ENCODE measurements around the gene CRCP.
"Not testable (repeated sequence)": the region's sequence is repeated elsewhere in the genome, so short reads cannot be mapped to it uniquely, and the experiment has no call there.

The CRCP gene

DNA sequence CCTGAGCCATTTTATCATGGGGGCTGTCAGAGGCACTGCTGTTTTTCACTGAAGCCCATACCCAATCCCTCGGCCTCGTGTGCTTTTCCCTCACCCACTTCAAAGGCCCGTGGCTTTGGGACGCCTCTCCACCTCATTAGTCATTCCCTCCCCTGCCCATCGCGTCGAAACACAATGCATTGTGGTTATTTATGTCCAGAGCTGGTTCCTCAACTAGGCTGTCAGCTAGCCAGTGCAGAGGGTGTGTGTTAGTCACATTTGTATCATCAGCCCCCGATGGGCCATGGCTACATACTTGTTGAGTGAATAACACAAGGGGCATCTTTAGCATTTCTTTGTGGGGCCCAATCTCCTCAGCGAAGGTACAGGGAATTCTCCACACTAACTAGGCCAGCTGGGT is 3.8 kb upstream of the CRCP start:
- no peak for DNase-seq

DNA sequence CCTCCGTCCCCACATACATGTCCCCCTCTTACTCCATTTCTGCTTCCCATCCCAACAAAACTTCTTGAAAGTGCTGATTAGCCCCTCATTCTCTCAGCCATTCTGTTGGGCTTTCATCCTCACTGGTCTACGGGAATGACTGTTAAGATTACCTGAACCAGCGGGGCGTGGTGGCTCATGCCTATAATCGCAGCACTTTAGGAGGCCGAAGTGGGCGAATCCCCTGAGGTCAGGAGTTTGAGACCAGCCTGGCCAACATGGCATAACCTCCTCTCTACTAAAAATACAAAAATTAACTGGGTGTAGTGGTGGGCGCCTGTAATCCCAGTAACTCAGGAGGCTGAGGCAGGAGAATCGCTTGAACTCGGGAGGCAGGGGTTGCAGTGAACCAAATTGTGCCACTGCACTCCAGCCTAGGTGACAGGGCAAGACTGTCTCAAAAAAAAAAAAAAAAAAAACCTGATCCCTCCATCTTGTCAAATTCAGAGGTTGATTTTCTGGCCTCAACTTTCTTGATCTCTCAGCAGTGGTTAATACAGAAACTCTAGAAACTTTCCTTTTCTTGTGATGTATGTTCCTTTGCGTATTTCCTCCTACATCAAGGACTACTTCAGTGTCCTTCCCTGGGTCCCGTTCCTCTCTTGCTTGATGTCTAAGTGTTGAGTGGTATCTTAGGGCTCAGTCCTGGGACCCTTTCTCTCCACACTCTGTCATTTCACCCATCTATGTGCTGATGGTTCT is 2.2 kb downstream of the CRCP start:
- not testable (repeated sequence) for DNase-seq

DNA sequence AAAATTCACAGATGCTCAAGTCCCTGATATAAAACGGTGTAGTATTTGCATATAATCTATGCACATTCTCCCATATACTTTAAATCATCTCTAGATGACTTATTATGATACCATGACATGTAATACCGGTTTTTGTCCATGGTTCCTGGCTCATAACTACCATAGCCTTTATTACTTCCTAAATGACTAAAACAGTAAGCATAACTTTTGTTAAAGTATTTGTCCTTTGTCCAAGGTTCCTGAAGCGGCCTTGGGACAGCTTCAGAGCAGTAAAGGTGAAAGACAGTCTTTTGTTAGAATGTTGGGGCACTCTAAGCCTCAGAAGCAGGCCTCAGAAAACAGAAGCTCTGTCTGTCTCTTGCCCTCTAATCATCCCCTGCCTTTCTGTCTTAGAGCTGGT is 4.0 kb downstream of the CRCP start:
- DNase-seq, result no peak

DNA sequence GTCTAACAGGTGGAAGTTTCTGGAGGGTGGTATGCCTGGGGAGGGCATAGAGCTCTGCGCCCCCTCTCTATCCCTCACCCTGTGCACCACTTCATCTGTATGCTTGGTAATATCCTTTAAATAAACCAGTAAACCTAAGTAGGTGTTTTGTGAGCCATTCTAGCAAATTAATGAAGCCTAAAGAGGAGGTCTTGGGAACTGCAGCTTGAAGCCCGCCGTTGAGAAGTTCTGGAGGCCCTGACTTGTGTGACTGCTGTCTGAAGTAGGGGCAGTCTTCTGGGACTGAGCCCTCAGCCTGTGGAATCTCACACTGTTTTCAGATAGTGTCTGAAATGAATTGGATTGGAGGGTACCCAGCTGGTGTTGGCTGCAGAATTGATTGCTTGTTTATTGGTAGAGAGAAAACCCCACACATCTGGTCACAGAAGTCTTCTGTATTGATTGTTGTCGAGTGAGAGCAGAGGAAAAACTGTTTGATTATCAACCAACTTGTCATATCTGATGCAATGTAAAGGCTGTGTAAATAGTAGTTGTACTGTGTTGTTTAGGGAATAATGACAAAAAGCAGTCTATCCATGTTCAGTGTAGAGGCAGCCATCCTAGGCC is 4.7 kb downstream of the CRCP start:
- DNase-seq, result no peak

DNA sequence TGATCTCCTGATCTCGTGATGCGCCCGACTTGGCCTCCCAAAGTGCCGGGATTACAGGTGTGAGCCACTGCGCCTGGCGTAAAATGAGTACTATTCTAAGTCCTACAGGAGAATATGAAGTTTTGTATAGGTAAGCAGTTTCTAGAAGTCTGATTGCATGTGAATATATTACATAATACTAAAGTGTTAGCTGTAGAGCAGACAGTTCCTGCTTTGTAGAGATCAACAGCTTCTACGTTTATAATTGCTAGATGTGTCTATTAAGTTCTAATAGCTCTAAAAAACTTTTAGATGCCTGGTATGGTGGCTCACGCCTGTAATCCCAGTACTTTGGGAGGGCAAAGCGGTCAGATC is 8.5 kb downstream of the CRCP start:
- no peak for DNase-seq

DNA sequence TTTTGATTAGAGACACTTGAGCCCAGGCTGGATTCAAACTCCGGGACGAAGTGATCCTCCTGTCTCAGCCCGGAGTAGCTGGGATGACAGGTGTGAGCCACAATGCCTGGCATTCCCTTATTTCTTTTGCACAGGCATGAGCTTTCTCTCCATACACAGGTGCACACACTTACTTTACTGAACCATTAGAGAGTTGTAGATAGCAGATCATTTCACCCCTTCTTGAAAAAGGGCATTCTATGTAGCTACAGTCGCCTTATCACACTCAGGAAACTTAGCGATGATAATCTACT is 9.9 kb downstream of the CRCP start:
- DNase-seq, result not testable (repeated sequence)

DNA sequence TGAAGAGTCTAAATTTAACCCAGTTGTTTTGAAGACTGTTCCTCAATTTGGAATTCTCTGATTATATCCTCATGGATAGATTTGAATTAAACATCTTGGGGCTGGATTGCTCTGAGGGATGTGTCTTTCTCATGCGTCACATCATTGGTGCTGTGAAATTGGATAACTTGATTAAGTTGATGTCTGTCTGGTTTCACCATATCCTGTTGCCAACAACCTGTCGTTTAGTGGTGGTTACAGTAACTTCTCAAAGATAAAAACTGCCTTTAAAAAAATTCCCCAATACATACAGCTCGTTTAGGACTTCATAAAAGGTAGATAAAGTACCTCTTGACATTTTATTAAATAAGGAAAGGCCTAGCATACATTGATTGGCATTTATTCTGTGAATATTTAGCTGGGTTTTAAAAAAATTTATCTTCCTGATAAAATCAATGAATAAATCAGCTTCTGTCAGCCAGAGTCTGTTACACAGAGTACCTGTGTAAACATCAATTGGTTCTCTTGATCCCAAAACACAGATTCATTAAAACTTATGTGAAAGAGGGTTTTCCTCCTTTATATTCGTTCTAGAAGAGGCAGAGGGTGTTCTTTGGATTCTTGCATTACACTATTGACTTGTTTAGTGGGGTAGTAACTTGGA is 10.5 kb downstream of the CRCP start:
- DNase-seq, result no peak

DNA sequence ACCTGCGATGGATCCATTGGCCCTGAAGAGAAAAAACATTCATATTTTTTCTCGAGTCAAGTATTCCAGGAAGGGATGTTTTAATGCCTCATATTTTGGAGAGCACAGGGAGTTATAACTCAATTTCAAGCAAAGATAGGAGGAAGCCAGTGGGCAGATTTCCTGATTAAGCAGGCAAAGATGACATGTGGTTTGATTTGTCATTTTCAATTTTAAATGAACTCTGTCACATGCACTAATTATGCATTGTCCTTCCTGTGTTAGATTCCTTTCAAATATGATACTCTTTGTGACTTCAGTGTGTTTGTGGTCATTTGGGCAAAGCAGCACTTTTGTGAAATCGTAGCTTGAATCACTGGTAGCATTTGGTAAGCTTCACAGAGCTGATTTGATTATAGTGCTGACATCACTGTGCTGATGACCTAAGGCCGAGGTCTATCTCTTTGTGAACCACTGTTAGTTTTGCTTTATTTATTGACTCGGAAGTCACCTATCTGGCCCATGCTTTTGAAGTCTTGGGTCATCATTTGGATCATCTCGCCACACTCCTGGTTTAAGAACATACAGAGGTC is 11.2 kb downstream of the CRCP start:
- not testable (repeated sequence) for DNase-seq

DNA sequence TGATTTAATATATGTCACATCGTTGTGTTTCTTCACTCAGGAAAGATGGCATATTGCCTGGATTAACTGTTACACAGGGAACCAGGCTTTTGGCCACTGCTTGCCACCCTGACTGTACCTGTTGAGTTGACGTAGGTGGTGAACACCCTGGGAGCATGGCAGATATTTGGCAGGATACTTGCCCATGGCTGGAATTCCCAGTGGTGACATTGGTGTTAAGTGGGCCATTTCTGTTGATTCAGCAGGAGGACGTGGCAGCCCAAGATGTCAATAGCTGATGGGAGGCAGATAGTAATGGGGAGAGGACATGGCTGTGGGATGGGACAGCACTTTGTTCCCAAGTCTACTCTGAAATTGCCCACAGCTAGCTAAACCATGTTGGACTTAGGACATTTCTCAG is 12.5 kb downstream of the CRCP start:
- DNase-seq, result not testable (repeated sequence)

DNA sequence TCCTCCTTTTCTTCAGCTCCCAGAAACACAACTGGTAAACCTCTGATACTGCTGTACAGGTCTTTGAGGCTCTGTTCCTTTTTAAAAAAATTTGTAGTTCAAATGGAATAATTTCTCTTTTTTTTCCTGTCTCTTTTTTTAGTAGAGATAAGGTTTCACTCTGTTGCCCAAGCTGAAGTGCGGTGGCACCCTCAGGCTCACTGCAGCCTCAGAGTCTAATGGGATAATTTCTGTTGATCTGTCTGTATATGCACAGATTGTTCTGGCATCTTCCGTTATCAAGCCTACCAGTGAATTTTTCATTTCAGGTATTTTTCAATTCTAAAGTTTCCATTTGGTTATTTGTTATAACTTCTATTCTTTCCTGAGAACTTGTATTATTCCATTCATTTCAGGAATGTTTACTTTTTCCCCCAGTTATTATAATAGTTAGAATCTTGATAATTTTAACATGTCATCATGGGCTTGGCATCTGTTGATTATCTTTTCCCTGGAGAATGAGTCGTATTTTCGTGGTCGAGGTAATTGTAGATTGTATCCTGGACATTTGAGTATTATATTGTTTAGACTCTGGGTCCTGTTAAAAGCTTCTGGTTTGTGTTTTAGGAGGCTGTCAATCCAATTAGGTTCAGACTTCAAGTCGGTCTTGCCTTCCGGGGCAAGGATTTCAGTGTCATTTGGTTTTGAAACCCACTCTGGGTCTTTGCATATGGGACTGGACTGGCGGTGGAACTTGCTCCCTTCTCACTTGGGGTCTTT is 24.5 kb downstream of the CRCP start:
- no peak for DNase-seq

DNA sequence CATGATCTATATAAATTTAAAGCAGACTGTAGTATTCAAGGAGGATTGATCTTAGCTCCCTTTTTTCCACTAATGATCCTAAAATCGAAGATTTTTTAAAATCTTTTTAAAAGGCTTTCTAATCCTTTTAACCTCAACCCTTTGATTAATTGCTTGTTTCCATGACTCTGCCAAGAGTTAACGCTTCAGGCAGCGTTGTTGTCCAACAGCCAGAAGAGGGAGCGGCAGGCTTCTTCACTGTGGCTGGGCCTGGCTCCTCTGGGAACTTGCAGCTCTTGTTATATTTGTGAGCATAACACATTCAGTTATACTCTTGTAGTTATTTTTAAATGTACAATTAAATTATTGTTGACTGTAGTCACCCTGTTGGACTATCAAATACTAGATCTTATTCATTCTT is 26.3 kb downstream of the CRCP start:
- no peak for DNase-seq

DNA sequence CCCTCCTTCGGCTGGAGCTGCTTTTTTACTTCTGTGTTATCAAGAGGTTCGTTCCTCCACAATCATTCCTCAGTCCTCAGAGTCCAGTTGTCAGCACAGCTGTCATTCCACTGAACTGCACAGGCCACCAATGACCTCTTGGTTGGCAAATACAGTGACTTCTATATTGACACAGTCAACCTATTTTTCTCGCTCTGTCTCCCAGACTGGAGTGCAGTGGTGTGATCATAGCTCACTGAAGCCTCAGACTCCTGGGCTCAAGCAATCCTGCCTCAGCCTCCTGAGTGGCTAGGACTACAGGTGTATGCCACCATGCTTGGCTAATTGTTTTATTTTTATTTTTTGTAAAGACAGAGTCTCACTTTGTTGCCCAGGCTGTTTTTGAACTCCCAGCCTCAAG is 27.7 kb downstream of the CRCP start:
- DNase-seq, result no peak

DNA sequence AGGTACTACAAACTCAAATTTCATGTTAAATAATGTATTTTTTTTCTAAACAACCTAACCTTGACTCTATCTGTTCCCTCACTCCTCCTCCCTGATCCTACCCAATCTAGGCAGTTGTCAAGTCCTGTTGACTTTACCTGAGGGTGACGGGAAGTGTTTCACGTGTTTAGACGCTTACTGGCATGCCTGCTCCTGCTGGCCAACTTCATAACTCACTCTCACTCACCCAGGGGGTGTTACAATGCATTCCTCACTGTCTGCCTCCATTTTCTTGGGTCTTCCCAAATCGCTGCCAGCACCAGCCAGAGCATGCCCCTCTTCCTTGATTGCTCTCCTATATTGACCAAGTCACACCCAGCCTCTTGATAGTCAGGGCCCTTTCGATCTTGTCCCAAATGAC is 28.3 kb downstream of the CRCP start:
- DNase-seq, result no peak

DNA sequence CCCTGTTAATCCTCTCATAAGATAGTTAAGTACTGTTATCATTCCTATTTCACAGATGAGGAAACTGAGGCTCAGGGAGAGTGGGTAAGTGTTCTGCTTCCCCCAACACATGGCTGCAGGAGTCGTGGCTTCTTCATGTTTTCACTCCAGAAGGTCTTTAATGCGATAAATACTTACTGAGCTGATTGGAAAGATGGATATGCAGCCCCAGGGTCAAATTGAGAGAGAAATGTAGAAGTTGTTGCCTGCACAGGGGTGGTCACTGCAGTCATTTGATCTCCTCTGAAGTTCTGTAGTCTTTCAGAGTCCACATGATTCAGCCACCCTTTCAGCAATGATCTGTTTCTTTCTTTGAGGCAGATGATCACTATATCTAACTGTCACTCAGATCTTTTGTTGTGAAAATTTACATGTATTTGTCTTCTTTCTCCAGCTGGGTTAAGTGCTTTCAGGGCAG is 29.3 kb downstream of the CRCP start:
- no peak for DNase-seq

DNA sequence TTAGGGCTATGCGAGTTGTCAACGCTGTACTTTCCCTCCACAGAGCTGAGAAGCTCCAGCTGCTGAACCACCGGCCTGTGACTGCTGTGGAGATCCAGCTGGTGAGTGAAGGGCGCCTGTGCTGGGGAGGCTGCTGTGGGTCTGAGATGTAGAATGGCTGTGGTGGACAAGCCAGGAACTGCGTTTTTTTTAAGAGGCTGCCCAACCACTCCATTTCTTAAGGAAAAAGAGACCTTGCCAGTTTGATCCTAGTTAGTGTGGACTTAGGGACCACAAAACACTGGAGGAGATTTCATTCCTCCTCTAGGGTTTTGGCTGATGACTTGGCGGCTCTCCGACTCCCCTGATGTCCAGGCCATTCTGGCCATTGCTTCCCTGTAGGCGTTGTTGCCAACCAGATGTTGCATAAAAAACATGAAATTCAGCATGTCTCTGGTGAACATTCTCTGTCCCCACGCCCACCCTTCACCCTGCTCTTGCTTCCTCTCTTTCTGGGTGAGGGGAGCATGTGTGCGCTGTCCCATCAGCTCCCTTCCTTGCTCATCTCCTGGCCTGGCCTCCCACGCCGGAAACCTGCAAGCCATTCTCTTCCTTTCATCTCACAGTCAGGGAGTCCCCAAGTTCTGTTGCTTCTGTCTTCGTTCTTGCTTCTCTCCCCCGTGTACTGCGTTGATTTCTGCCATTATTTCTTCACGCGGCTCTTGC is 30.9 kb downstream of the CRCP start:
- DNase-seq, result no peak

DNA sequence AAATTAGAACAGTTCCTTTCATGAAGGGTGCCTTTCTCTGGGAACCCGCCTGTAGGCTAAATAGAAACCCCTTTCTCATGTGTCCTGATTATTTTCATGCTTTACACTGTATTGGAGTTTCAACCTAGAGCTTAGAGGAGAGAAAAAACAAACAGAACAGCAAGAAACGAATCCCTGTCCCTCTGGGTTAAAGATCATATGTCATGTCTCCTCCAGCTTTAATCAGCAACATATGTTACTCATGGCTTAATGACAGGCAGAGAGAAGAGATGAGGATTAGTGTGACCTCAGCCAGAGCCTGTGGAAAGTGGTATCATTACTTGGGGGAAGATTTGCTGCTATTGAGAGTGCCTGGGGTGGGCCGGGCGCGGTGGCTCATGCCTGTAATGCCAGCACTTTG is 32.1 kb downstream of the CRCP start:
- no peak for DNase-seq

DNA sequence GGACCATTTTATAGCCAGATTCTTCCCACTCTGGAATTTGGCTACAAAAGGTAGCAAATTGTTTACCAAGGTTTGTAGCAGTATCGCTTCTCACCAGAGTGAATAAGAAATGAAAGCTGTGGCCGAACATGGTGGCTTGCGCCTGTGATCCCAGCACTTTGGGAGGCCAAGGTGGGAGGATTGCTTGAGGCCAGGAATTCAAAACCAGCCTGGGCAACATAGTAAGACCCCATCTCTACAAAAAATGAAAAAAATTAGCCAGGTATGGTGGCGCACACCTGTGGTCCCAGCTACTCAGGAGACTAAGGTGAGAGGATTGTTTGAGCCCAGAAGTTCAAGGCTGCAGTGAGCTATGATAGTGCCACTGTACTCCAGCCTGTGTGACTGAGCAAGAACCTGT is 33.0 kb downstream of the CRCP start:
- DNase-seq, result not testable (repeated sequence)

DNA sequence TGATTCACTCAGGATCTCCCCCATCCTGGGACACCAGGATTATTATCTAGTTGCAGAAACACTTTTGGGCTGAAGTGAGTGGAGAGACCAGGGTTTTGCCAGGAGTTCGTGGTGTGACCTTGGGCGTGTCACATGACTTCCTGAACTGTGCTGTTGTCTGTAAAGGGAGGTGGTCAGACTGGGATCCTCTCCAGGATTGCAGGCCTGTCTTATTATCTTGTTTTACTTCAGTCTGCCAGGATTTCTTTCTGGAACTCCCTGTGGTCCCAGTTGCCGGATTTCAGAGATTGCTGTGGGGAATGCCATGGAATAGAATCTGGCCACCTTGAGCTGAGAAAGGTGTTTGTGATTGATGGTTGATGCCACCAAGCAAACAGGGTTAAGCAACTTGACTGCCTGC is 35.8 kb downstream of the CRCP start:
- no peak for DNase-seq

DNA sequence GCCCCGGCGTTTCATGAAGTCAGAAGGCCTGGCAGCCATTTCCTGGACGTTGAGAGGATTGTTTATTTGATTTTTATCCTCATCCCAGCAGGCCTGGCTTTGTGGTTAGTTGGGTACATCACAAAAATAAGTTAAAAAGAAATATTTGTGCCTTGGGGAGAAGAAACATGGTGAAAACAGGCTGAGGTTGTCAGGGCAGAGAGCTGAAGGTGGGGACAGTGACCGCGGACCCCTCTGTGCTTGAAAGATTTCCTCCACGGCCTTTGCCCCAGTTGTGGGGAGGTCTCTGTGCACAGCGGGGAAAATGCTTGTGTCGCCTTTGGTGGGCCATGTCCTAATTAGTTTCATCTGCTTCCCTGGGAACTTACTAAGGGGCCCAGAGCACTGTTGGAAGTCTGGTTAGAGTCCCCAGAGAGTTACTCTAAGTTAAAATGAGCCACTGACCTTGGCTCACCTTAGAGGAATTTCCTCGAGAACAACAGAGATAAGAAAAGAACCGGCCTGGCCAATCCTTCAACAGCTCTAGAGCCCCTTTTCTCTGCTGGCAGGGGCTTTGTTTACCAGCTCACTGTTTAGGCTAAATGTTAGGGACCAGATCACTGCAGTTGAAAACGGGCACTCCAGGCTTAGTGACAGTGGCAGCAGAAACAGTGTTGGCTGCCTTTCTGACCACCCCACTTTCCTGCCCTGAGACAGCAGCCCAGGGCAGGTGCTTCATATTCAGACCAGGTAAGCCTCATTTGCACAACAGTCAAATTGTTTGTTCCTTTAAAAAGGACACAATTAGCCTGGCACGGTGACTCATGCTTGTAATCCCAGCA is 37.9 kb downstream of the CRCP start:
- no peak for DNase-seq

DNA sequence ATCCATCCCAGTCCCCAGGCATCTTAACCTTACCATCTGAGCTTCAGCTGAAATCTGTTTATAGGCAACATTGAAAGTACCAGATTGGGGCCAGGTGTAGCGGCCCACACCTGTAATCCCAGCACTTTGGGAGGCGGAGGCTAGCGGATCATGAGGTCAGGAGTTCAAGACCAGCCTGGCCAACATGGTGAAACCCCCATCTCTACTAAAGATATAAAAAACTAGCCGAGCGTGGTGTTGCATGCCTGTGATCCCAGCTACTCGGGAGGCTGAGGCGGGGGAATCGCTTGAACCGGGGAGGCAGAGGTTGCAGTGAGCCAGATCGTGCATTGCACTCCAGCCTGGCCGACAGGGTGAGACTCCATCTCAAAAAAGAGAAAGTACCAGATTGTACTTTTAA is 39.0 kb downstream of the CRCP start:
- DNase-seq, result no peak

DNA sequence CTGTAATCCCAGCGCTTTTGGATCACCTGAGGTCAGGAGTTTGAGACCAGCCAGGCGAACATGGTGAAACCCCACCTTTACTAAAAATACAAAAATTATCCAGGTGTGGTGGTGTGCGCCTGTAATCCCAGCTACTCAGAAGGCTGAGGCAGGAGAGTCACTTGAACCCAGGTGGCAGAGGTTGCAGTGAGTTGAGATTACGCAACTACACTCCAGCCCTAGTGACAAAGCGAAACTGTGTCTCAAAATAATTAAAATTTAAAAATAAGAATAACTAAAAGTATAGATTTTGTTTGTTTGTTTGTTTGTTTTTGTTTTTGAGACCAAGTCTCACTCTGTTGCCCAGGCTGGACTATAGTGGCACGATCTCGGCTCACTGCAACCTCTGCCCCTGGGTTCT is 41.4 kb downstream of the CRCP start:
- not testable (repeated sequence) for DNase-seq

DNA sequence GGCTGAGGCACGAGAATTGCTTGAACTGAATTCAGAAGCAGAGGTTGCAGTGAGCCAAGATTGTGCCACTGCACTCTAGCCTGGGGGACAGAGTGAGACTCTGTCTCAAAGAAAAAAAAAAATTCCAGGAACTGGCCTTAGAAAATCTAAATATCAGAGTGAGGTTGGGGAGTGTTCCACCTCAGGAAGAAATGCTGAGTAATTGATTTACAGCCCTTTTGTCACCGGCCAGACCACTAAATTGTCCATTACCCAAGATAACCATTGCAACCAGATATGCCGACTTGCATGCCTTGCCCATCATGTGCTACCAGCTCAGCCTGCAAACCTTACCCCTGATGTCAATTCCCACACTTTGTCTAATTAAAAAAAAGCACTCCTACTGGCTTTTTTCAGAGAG is 42.4 kb downstream of the CRCP start:
- no peak for DNase-seq
